Omental fat pad (tissue), 4 donors: Measurements from ENCODE around the gene LITAF. TPM values are rescaled to one million over a fixed set of nuclear protein-coding genes. Genes with fewer than 3 reads are reported as not detected.
"Not testable (repeated sequence)": the region's sequence is repeated elsewhere in the genome, so short reads cannot be mapped to it uniquely, and the experiment has no call there.

Source experiments
- ATAC-seq: fragments of 150-250 bp; one replicate; pipeline ENCODE4 v1.9.1; 2016; ENCODE audit warnings: mild to moderate bottlenecking, moderate library complexity; ENCODE audit not compliant: low FRiP score
- DNase-seq: peaks from one replicate; pipeline ENCODE4 v3.0.0-alpha.2; 2019; ENCODE audit warnings: low spot score
- total RNA-seq, 4 donors: library from RNA; depleted of rRNA; stranded (reverse); fragments of >200 nt; gene quantifications; one replicate each; pipeline ENCODE4 v1.1.0, GENCODE V29; 2016
- TF ChIP-seq, protein P1 (sequence below), 3 donors: fragments of 450-650 bp; IDR thresholded peaks; one replicate each; pipeline ENCODE4 v1.5.1; 2016 to 2017; ENCODE audit warnings: antibody characterized with exemption in 3 of 3, mild to moderate bottlenecking in 3 of 3, moderate library complexity in 2 of 3

LITAF gene
- total RNA-seq, 4 donors from 2014 or later: 69.8 to 196 (median 103) TPM

DNA sequence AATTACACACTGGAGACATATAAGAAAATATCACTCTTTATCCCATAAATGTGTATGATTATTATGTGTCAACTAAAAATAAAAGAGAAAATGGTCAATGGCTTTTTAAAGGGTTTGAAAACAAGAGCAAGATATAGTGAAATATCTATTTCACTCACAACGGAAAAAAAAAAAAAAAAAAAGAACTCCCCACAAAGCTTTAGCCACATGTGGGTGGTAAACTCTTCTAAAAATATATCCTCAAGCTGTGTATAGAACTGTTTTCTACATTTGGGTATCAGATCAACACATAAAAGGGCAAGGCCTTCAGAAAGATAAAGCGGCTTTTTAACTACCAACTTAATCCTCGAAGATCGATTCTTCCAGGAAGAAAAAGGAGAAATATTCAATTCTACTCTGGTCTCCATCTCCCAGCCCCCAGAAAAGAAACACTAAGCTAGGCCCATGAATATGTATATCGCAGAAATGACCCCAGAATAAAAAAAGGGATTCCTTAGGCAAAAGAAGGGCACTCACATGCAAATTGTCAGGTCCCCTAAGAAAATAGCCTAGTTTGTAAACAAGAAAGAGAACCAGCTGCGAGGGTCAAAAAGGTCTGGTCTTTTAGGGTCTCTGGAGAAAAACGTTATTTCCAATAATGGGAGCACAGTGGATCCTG lies 4.4 kb downstream of the LITAF start:
- no peak for ATAC-seq
- DNase-seq: no peak
- TF ChIP-seq, protein P1, sequence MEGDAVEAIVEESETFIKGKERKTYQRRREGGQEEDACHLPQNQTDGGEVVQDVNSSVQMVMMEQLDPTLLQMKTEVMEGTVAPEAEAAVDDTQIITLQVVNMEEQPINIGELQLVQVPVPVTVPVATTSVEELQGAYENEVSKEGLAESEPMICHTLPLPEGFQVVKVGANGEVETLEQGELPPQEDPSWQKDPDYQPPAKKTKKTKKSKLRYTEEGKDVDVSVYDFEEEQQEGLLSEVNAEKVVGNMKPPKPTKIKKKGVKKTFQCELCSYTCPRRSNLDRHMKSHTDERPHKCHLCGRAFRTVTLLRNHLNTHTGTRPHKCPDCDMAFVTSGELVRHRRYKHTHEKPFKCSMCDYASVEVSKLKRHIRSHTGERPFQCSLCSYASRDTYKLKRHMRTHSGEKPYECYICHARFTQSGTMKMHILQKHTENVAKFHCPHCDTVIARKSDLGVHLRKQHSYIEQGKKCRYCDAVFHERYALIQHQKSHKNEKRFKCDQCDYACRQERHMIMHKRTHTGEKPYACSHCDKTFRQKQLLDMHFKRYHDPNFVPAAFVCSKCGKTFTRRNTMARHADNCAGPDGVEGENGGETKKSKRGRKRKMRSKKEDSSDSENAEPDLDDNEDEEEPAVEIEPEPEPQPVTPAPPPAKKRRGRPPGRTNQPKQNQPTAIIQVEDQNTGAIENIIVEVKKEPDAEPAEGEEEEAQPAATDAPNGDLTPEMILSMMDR (IDR thresholded peaks at IDR 0.05): no peak

DNA sequence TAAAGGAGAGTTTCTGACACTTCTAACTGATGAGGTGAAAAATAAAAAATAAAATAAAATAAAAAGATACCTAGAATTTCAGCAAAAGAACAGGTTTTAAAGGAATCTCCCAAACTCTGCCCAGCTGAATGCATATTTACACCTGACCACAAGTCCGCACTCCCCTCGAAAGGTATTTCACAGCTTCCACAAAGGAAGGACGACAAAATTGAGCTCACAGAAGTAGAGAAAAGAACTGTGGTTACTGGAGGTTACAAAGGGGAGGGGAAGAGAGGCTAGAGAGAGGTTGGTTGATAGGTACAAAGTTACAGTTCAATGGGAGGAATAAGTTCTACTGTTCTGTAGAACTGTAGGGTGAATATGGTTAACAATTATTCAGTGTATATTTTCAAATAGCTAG lies 5.0 kb downstream of the LITAF start:
- ATAC-seq (no peak), DNase-seq (no peak)
- TF ChIP-seq, protein P1 (IDR thresholded peaks at IDR 0.05): no peak

DNA sequence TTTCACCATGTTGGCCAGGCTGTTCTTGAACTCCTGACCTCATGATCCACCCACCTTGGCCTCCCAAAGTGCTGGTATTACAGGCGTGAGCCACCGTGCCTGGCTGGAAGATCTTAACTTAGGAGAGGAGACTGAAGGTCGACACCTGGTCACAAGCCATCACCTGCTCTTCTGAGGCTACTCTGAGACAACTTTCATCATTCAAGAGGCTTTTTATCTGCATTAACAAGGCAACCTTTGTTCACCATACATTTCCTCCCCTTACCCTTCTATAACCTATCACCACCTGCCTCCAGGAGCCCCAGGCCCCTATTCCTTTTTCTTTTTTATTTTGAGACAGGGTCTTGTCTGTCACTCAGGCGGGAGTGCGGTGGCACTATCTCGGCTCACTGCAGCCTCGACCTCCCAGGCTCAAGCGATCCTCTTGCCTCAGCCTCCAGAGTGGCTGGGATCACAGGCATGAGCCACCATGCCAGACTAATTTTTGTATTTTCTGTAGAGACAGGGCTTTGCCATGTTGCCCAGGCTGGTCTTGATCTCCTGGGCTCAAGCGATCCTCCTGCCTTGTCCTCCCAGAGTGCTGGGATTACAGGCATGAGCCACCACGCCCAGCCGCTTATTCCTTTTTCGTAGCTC lies 6.2 kb downstream of the LITAF start:
- ATAC-seq (no peak), DNase-seq (no peak)
- TF ChIP-seq, protein P1 (IDR thresholded peaks at IDR 0.05): no peak

DNA sequence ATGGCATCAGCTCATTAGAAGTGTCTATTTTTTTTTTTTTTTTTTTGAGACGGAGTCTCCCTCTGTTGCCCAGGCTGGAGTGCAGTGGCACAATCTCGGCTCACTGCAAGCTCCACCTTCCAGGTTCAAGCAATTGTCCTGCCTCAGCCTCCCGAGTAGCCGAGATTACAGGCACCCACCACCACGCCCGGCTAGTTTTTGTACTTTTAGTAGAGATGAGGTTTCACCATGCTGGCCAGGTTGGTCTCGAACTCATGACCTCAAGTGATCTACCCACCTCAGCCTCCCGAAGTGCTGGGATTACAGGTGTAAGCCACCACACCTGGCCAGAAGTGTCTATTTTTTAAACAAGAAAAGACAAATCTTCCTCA lies 9.4 kb downstream of the LITAF start:
- DNase-seq: not testable (repeated sequence)

DNA sequence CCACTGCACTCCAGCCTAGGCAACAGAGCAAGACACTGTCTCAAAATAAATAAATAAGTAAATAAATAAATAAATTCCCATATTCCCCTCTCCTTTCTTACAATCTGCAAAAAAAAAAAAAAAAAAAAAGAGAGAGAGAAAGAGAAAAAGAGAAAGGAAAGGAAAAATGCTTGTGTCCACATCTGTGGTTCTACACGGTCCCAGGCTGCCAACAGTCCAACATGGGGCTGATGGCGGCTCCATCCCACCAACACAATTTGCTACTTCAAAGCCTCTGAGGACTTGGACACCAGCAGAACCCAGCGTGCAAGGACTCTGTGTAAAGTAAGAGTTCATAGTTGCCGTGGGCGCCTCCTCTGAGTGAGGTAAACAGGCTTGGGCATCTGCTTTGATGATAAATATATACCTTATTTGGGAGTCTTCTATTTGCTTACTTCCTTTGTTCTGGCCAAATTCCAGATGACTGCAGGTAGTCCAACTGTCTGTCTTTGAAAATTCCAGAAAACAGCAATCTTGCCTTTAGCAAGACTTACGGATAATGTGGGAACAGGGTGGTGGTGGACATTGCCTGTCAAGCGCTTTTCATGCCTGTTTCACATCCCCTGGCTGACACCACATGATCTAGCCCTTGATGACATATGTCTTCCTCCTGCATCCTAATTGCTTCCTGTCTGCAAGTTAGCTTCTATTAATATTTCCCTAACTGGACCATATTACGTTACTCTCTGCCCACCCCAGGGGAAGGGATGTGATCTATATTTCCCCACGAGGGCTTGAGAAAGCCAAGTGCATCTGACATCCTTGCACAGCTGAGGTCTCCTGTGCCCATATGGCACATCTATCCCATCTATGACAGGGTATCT lies 10.1 kb downstream of the LITAF start:
- DNase-seq (no peak), ATAC-seq (no peak)
- TF ChIP-seq, protein P1 (IDR thresholded peaks at IDR 0.05): no peak

More for the DNA sequence above, 9.4 kb downstream of the LITAF start:
- ATAC-seq: not testable (repeated sequence)

DNA sequence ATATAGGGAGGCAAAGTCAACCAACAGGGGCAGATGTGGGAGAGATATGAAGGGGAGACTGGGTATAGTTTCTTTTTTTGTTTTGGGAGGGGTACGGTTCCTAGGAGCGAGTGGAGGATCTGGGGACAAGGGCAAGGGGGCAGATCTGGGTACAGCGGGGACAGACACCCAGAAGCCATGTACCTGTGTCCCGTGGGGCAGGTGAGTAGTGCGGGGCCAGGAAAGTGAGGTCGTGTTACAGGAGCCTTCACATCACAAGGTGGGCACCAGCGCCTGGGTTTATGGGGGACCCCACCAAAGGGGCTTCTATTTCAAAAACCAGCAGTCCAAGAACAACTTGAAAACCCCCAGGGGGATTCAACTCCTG lies 11.5 kb downstream of the LITAF start:
- TF ChIP-seq, protein P1 (IDR thresholded peaks at IDR 0.05): no peak
- DNase-seq (no peak), ATAC-seq (no peak)

DNA sequence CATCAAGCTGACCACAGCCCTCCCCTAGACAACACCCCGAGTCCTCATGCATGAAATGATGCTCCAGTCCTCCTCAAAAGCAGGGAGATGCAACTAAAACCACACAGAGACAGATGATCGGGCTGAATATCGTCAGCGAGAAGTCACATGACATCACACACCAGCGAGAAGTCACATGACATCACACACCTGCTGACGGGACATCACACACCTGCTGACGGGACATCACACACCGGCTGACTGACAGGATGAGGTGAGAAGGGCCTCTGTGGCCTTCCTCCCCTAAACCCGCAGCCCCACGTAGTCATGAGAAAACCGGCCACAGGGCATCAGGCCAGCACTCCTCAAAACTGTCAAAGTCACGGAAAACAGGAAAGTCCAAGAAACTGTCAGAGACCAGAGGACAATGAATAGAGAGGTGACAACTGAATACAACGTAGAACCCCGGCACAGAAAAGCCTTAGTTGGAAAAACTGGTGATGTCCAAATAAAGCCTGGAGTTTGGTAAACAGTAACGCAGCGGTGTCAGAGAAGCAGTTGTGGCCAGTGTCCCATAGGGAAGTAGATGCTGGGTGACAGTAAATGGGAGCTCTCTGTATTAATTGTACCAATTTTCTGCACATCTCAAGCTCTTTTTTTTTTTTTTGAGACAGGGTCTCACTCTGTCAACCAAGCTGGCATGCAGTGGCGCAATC lies 14.3 kb downstream of the LITAF start:
- TF ChIP-seq, protein P1 (IDR thresholded peaks at IDR 0.05): no peak
- DNase-seq (no peak), ATAC-seq (no peak)
